ENCODE data around the gene SMCO4.

SMCO4 gene

GRCh38 chr11:93528757-93529645 lies 14.2 kb downstream of the SMCO4 start:
- DNase-seq (ENCODE audit: low read depth in 2 of 2), result no peak

GRCh38 chr11:93528252-93528651 lies 14.9 kb downstream of the SMCO4 start:
- no peak for DNase-seq (ENCODE audit: low read depth in 2 of 2)

- DNase-seq (ENCODE audit: low read depth in 2 of 2), result no peak
Measured at GRCh38 chr11:93526641-93527583, 16.3 kb downstream of the SMCO4 start.

GRCh38 chr11:93526346-93526633 lies 16.9 kb downstream of the SMCO4 start:
- no peak for DNase-seq (ENCODE audit: low read depth in 2 of 2)

- no peak for DNase-seq (ENCODE audit: low read depth in 2 of 2)
Measured at GRCh38 chr11:93525601-93526345, 17.4 kb downstream of the SMCO4 start.

GRCh38 chr11:93524858-93525257 lies 18.3 kb downstream of the SMCO4 start:
- DNase-seq (ENCODE audit: low read depth in 2 of 2), result no peak

GRCh38 chr11:93524173-93524536 lies 19.0 kb downstream of the SMCO4 start:
- no peak for DNase-seq (ENCODE audit: low read depth in 2 of 2)

- no peak for DNase-seq (ENCODE audit: low read depth in 2 of 2)
Measured at GRCh38 chr11:93520726-93521509, 22.3 kb downstream of the SMCO4 start.

GRCh38 chr11:93519179-93519578 lies 24.0 kb downstream of the SMCO4 start:
- DNase-seq (ENCODE audit: low read depth in 2 of 2), result no peak

GRCh38 chr11:93518081-93518480 lies 25.1 kb downstream of the SMCO4 start:
- no peak for DNase-seq (ENCODE audit: low read depth in 2 of 2)

GRCh38 chr11:93517611-93518010 lies 25.6 kb downstream of the SMCO4 start:
- DNase-seq (ENCODE audit: low read depth in 2 of 2), result no peak

- no peak for DNase-seq (ENCODE audit: low read depth in 2 of 2)
Measured at GRCh38 chr11:93517041-93517440, 26.1 kb downstream of the SMCO4 start.

GRCh38 chr11:93515441-93516025 lies 27.7 kb downstream of the SMCO4 start:
- DNase-seq (ENCODE audit: low read depth in 2 of 2), result no peak

- no peak for DNase-seq (ENCODE audit: low read depth in 2 of 2)
Measured at GRCh38 chr11:93514712-93515111, 28.5 kb downstream of the SMCO4 start.

GRCh38 chr11:93513772-93514171 lies 29.4 kb downstream of the SMCO4 start:
- DNase-seq (ENCODE audit: low read depth in 2 of 2), result no peak

- DNase-seq (ENCODE audit: low read depth in 2 of 2), result no peak
Measured at GRCh38 chr11:93512949-93513667, 30.1 kb downstream of the SMCO4 start.

GRCh38 chr11:93512073-93512475 lies 31.1 kb downstream of the SMCO4 start:
- no peak for DNase-seq (ENCODE audit: low read depth in 2 of 2)

GRCh38 chr11:93510196-93510873 lies 32.9 kb downstream of the SMCO4 start:
- no peak for DNase-seq (ENCODE audit: low read depth in 2 of 2)

- DNase-seq (ENCODE audit: low read depth in 2 of 2), result no peak
Measured at GRCh38 chr11:93507517-93507916, 35.7 kb downstream of the SMCO4 start.

- no peak for DNase-seq (ENCODE audit: low read depth in 2 of 2)
Measured at GRCh38 chr11:93505703-93506102, 37.5 kb downstream of the SMCO4 start.
